SU-DHL-6 (cell line): Measurements from ENCODE around the gene SPINK9.

Experiments used
- H2AFZ ChIP-seq: fragments of 200-600 bp; sonication (generic); 2 replicates; pipeline ENCODE4 v1.6.1; 2014; ENCODE audit warnings: low read depth, mild to moderate bottlenecking, moderate library complexity, mixed read lengths, antibody characterized with exemption, low read length; ENCODE audit not compliant: severe bottlenecking
- H3F3A ChIP-seq: fragments of 200-600 bp; shearing (Covaris generic); 2 replicates; pipeline ENCODE4 v1.6.0; 2016; ENCODE audit warnings: antibody characterized with exemption, mild to moderate bottlenecking; ENCODE audit not compliant: insufficient read depth
- H3K27ac ChIP-seq: fragments of 200-600 bp; sonication (generic); 2 replicates; pipeline ENCODE4 v1.5.1; 2016; ENCODE audit warnings: low read depth, mild to moderate bottlenecking, low read length, moderate library complexity, mixed read lengths
- H3K27me3 ChIP-seq: fragments of 200-600 bp; sonication (generic), shearing (Covaris generic); 2 replicates; pipeline ENCODE4 v1.6.0; 2014; ENCODE audit warnings: mild to moderate bottlenecking, low read length
- H3K36me3 ChIP-seq: fragments of 200-600 bp; sonication (generic); 2 replicates; pipeline ENCODE4 v1.6.1; 2014; ENCODE audit warnings: mild to moderate bottlenecking, low read length, mixed read lengths
- H3K4me2 ChIP-seq: fragments of 300-600, 200-600 bp; shearing (Covaris generic), sonication (generic); 2 replicates; pipeline ENCODE4 v1.6.0; 2014; ENCODE audit warnings: low read length, low read depth, mild to moderate bottlenecking; ENCODE audit not compliant: poor library complexity, severe bottlenecking
- H3K4me3 ChIP-seq: fragments of 200-600 bp; sonication (generic); 2 replicates; pipeline ENCODE4 v1.5.1; 2014; ENCODE audit warnings: antibody characterized with exemption, low read length, mild to moderate bottlenecking, mixed read lengths; ENCODE audit not compliant: insufficient read depth, poor library complexity, severe bottlenecking
- H3K79me2 ChIP-seq: fragments of 200-600 bp; sonication (generic); 2 replicates; pipeline ENCODE4 v1.6.1; 2014; ENCODE audit warnings: mild to moderate bottlenecking, low read length, moderate library complexity; ENCODE audit not compliant: insufficient read depth
- H3K9ac ChIP-seq: fragments of 200-600 bp; sonication (generic); 2 replicates; pipeline ENCODE4 v1.7.0; 2014; ENCODE audit warnings: mild to moderate bottlenecking, low read length
- H3K9me2 ChIP-seq: fragments of 200-600 bp; sonication (generic); replicated peaks from 2 replicates; pipeline ENCODE4 v1.6.1; 2014; ENCODE audit warnings: low read length; ENCODE audit not compliant: insufficient read depth
- H3K9me3 ChIP-seq: fragments of 200-600 bp; sonication (generic); 2 replicates; pipeline ENCODE4 v1.6.1; 2014; ENCODE audit warnings: low read length, mixed read lengths; ENCODE audit not compliant: insufficient read depth
- H4K20me1 ChIP-seq: fragments of 200-600 bp; sonication (generic); 2 replicates; pipeline ENCODE4 v1.6.1; 2014; ENCODE audit warnings: low read depth, mild to moderate bottlenecking, antibody characterized with exemption, low read length, moderate library complexity, mixed read lengths
- CTCF ChIP-seq: fragments of 200-600 bp; sonication (generic); IDR thresholded peaks from one replicate; pipeline ENCODE4 v1.5.1; 2017; ENCODE audit warnings: antibody characterized with exemption, mild to moderate bottlenecking, low read length, moderate library complexity; ENCODE audit not compliant: insufficient read depth, poor library complexity, severe bottlenecking
- EZH2phosphoT487 ChIP-seq: fragments of 200-600 bp; sonication (generic), shearing (Covaris generic); conservative IDR thresholded peaks from 2 replicates; pipeline ENCODE4 v1.6.1; 2018; ENCODE audit warnings: mild to moderate bottlenecking, antibody characterized with exemption, low read length, moderate library complexity, mixed read lengths

Gene SPINK9

DNA sequence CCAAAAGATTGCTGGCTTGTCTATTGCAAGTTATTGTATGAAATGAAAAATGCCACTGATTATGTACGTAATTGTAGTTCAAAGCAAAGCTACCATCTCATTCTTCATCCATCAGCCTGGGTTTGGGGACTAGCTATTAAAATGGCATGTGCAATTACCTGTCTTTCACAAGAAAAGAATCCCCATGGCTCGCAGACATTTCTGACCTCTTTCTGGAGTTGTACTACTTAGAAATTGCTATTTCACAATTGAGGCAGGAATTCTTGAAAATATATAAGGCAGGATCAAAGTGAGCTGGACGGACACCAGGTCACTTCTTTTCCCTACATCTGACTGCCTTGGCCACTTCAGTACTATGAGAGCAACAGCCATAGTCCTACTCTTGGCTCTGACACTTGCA, at the start of gene SPINK9:
Gene SPINK9 (plus strand): TSS at position 301 of the 400 bp plus-strand sequence. CDS start 55 bp downstream, at position 356.
- Histone ChIP-seq H3K9ac (no peak within 1 kb of the TSS), H3K9me3 (no peaks in the 10 kb centered on the region), H3K79me2 (no peaks in the 10 kb centered on the region), H3K27me3 (no peaks in the 10 kb centered on the region), H3K4me2 (no peak within 1 kb of the TSS), H2AFZ (no peak within 1 kb of the TSS), H4K20me1 (no peaks in the 10 kb centered on the region), H3K36me3 (no peaks in the 10 kb centered on the region), H3K27ac (no peak within 1 kb of the TSS), H3K4me3 (no peak within 1 kb of the TSS), H3F3A (no peaks in the 10 kb centered on the region), H3K9me2 (no peaks in the 10 kb centered on the region)
- TF ChIP-seq CTCF (no peak), EZH2phosphoT487 (no peak)

DNA sequence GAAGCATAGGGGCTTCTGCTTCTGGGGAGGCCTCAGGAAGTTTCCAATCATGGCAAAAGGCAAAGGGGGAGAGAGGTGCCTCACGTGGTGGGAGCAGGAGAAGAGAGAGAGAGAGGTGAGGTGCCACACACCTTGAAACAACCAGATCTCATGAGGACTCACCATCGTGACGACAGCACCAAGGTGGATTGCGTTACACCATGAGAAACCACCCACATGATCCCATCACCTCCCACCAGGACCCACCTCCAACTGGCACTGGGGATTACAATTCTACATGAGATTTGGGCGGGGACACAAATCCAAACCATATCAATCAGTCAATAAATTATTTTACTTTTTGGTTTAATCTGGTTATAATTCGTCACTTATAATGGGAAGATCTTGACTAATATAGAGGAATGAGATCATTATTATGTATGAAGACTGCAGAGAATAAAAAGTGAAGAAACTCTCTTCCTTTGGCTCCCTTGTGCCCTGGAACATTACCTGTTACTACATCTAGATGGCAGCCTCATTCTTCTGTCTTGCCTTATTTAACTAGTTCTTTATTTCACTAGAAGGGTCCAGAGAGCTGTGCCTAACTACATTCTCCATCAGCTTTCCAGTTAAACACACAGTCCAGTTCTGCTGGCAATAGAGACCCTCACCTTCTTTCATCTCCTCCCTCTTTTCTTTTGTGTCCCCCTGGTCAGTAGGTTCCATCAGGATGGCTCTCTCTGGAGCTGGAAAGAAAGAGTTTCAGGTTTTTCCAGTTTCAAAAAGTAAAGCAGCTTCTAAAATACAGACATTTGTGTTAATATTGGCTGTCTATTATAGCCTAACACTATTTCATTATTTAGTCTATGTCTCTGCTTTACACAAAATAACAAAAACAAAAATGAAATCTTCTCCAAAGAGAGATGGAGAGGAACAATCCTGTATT, 44.8 kb upstream of the SPINK9 start:
- Histone ChIP-seq H3K27me3 (no peaks in the 10 kb centered on the region), H3K36me3 (no peaks in the 10 kb centered on the region), H2AFZ (no peak overlapping the region), H4K20me1 (0 out of 2 replicates have a peak, but pooled peaks cover 3% of the 10 kb centered on the region), H3K9ac (no peak overlapping the region), H3K79me2 (no peaks in the 10 kb centered on the region), H3K27ac (no peak overlapping the region), H3K4me3 (no peak overlapping the region), H3K9me3 (no peaks in the 10 kb centered on the region), H3K4me2 (no peak overlapping the region), H3F3A (no peaks in the 10 kb centered on the region), H3K9me2 (no peaks in the 10 kb centered on the region)
- no peak for TF ChIP-seq CTCF
- TF ChIP-seq EZH2phosphoT487 = no peak

DNA sequence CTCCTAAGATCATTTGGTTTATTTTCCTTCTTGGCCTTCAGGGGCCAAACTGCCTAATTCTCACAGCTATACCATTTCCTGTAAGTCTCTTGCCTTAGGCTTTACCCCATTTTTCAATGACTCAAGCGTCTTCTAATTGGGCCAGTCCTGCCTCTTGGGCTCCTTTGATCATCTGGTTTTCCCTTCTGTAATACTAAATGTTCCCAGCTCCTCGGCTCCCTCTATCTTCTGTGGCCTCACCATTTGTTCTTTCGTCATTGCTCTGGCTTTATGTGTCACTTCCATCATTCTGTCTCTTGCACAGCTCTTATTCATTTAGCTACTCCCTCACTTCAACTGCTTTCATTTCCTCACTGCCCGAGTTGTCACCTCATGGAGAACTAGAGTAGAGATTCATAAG, 37.6 kb upstream of the SPINK9 start:
- H3F3A ChIP-seq = no peaks in the 10 kb centered on the region
- H3K36me3 ChIP-seq = no peaks in the 10 kb centered on the region
- H4K20me1 ChIP-seq = 0 out of 2 replicates have a peak, but pooled peaks cover 3% of the 10 kb centered on the region
- no peaks in the 10 kb centered on the region for H3K79me2 ChIP-seq
- no peaks in the 10 kb centered on the region for H3K9me3 ChIP-seq
- H2AFZ ChIP-seq = no peak overlapping the region
- H3K4me2 ChIP-seq = no peak overlapping the region
- H3K4me3 ChIP-seq = no peak overlapping the region
- H3K9ac ChIP-seq = no peak overlapping the region
- TF ChIP-seq EZH2phosphoT487 (no peak), CTCF (no peak)
- H3K27ac ChIP-seq = no peak overlapping the region
- no peaks in the 10 kb centered on the region for H3K27me3 ChIP-seq
- no peaks in the 10 kb centered on the region for H3K9me2 ChIP-seq
